ENCODE results near the gene CAD. TPM values are rescaled to one million over a fixed set of nuclear protein-coding genes. Genes with fewer than 3 reads are reported as not detected.

The CAD gene
- polyA plus RNA-seq, 3 donors: 50.4 to 54.6 (median 54.1) TPM

- no peak for DNase-seq (ENCODE audit: extremely low read depth in 1 of 11, low read depth in 9 of 11, low spot score in 4 of 11)
Measured at GRCh38 chr2:27216416-27217137, 592 bp upstream of the CAD start.

GRCh38 chr2:27218614-27219013 is 1.4 kb downstream of the CAD start:
- DNase-seq (ENCODE audit: extremely low read depth in 1 of 11, low read depth in 9 of 11, low spot score in 4 of 11): no peak

GRCh38 chr2:27219091-27219490 is 1.9 kb downstream of the CAD start:
- no peak for DNase-seq (ENCODE audit: extremely low read depth in 1 of 11, low read depth in 9 of 11, low spot score in 4 of 11)

GRCh38 chr2:27220091-27220490 is 2.9 kb downstream of the CAD start:
- DNase-seq (ENCODE audit: extremely low read depth in 1 of 11, low read depth in 9 of 11, low spot score in 4 of 11): no peak

GRCh38 chr2:27221166-27221565 is 4.0 kb downstream of the CAD start:
- no peak for DNase-seq (ENCODE audit: extremely low read depth in 1 of 11, low read depth in 9 of 11, low spot score in 4 of 11)

GRCh38 chr2:27222407-27222806 is 5.2 kb downstream of the CAD start:
- DNase-seq (ENCODE audit: extremely low read depth in 1 of 11, low read depth in 9 of 11, low spot score in 4 of 11): no peak

GRCh38 chr2:27223416-27223815 is 6.2 kb downstream of the CAD start:
- DNase-seq (ENCODE audit: extremely low read depth in 1 of 11, low read depth in 9 of 11, low spot score in 4 of 11): no peak

- no peak for DNase-seq (ENCODE audit: extremely low read depth in 1 of 11, low read depth in 9 of 11, low spot score in 4 of 11)
Measured at GRCh38 chr2:27225526-27225925, 8.4 kb downstream of the CAD start.

- no peak for DNase-seq (ENCODE audit: extremely low read depth in 1 of 11, low read depth in 9 of 11, low spot score in 4 of 11)
Measured at GRCh38 chr2:27227501-27227900, 10.3 kb downstream of the CAD start.

- DNase-seq (ENCODE audit: extremely low read depth in 1 of 11, low read depth in 9 of 11, low spot score in 4 of 11): no peak
Measured at GRCh38 chr2:27231921-27232320, 14.8 kb downstream of the CAD start.

- DNase-seq (ENCODE audit: extremely low read depth in 1 of 11, low read depth in 9 of 11, low spot score in 4 of 11): no peak
Measured at GRCh38 chr2:27233341-27233740, 16.2 kb downstream of the CAD start.

GRCh38 chr2:27236136-27236535 is 19.0 kb downstream of the CAD start:
- DNase-seq (ENCODE audit: extremely low read depth in 1 of 11, low read depth in 9 of 11, low spot score in 4 of 11): no peak

- no peak for DNase-seq (ENCODE audit: extremely low read depth in 1 of 11, low read depth in 9 of 11, low spot score in 4 of 11)
Measured at GRCh38 chr2:27236626-27237025, 19.5 kb downstream of the CAD start.

GRCh38 chr2:27237341-27237945 is 20.3 kb downstream of the CAD start:
- no peak for DNase-seq (ENCODE audit: extremely low read depth in 1 of 11, low read depth in 9 of 11, low spot score in 4 of 11)

- DNase-seq (ENCODE audit: extremely low read depth in 1 of 11, low read depth in 9 of 11, low spot score in 4 of 11): no peak
Measured at GRCh38 chr2:27238976-27239375, 21.8 kb downstream of the CAD start.

- DNase-seq (ENCODE audit: extremely low read depth in 1 of 11, low read depth in 9 of 11, low spot score in 4 of 11): no peak
Measured at GRCh38 chr2:27240406-27240805, 23.2 kb downstream of the CAD start.

GRCh38 chr2:27241761-27242613 is 24.8 kb downstream of the CAD start:
- no peak for DNase-seq (ENCODE audit: extremely low read depth in 1 of 11, low read depth in 9 of 11, low spot score in 4 of 11)

- DNase-seq (ENCODE audit: extremely low read depth in 1 of 11, low read depth in 9 of 11, low spot score in 4 of 11): no peak
Measured at GRCh38 chr2:27242614-27242951, 25.4 kb downstream of the CAD start.

GRCh38 chr2:27243391-27244130 is 26.4 kb downstream of the CAD start:
- no peak for DNase-seq (ENCODE audit: extremely low read depth in 1 of 11, low read depth in 9 of 11, low spot score in 4 of 11)

- no peak for DNase-seq (ENCODE audit: extremely low read depth in 1 of 11, low read depth in 9 of 11, low spot score in 4 of 11)
Measured at GRCh38 chr2:27245116-27245515, 27.9 kb downstream of the CAD start.

All from renal cortex interstitium (tissue), 11 donors.